Muscle of back (tissue), 11 donors: ENCODE data around the gene LRRN2. TPM values are rescaled to one million over a fixed set of nuclear protein-coding genes. Genes with fewer than 3 reads are reported as not detected.
"Not testable (repeated sequence)": the region's sequence is repeated elsewhere in the genome, so short reads cannot be mapped to it uniquely, and the experiment has no call there.

Experiments
- DNase-seq, 3 donors: peaks; one replicate each; pipeline versions ENCODE4 v3.0.0 to v3.0.0-alpha.2; 2013
- polyA plus RNA-seq, 10 donors: library from polyadenylated mRNA; unstranded; fragments of 120-200 nt; gene quantifications; one replicate each; pipeline ENCODE4 v1.2.1, GENCODE V29; 2013; ENCODE audit not compliant: insufficient read length in 10 of 10

The LRRN2 gene
- polyA plus RNA-seq, 10 donors, result 4.3 to 10.4 (median 8.1) TPM

- DNase-seq, result no peak
Observed at GRCh38 chr1:204577794-204578478, 107.6 kb downstream of the LRRN2 start.

GRCh38 chr1:204576422-204576821 lies 109.1 kb downstream of the LRRN2 start:
- no peak for DNase-seq

GRCh38 chr1:204575221-204576190 lies 110.0 kb downstream of the LRRN2 start:
- no peak for DNase-seq

DNA sequence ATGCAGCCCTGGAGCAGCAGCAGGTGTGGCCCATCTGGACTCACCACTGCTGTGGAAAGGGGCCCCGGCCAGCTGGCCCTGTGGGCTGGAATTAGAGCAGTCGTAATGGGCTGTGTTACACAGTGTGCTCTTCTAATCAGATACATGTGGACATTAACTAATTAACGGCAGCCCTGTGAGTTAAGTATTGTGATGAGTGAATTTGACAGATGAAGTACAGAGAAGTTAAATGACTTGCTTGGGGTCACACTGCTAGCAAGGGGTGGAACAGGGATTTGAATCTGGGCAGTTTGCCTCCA lies 110.7 kb downstream of the LRRN2 start:
- peak in 1 of 3 donors; percentile 74 for DNase-seq

- no peak for DNase-seq
Observed at GRCh38 chr1:204574016-204574864, 111.3 kb downstream of the LRRN2 start.

DNA sequence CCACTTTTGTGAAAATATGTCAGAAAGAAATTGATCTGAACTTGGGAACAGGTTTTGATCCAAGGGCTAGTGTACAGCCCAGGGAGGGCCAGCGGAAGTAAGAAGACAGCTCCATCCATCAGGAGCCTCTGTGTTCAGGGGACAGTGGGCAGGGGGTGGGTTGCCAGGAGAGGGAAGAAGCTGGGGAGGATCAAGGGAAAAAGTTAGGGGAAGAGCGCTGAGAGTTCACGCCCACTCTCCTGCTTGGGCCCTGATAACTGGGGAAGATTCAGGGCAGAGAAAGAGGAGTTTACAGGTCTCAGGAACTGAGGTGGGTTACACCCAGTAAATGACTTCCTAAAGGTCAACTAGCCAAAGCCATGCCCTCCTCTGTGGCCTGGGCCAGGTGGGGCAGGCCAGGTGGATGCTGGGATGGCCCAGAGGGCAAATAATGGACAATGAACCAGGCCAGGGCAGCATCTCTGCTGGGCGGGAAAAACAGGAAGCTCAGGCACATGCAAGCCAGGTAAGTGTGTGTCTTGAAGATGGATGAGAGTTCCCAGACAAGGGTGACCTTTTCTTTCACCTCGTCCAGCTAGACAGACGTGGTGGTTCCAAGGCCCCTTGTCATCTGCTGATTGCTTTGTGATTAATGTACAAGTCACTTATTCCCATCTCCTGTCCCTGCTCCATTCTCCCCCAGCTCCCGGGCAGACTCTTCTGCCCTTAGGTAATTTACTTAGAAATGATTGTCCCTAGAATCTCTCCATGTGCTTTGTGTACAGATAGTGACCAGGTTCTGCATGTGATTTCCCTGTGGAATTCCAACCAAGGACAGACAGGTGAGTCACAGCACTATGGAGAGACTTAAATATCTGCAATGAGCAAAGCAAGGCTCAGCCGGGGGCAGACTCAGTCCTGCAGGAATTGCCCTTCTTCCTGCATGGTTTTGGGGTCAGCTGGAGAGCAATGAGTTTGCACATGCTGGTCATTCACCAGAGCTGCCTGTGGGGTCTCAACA lies 112.3 kb downstream of the LRRN2 start:
- DNase-seq, result no peak

- no peak for DNase-seq
Observed at GRCh38 chr1:204571631-204572030, 113.9 kb downstream of the LRRN2 start.

DNA sequence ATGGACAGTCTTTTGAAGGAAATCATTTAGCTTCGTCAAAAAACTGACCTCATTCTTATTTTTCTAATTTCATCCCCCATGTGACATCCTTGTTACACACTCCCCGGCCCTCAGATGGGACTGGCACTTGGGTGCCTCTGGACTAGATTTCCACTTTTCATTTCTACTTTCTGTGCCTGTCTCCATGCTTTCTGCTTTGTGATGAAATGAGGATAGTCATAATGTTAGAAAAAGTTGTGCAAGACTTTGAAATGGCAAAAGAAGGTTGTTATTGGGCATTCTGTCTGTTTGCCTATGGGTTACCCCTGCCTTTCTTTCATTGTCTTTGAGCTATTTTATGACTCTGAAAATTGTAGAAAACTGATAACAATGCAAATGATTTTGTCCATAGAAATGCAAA lies 114.4 kb downstream of the LRRN2 start:
- no peak for DNase-seq

- DNase-seq, result not testable (repeated sequence)
Observed at GRCh38 chr1:204570021-204570420, 115.5 kb downstream of the LRRN2 start.

DNA sequence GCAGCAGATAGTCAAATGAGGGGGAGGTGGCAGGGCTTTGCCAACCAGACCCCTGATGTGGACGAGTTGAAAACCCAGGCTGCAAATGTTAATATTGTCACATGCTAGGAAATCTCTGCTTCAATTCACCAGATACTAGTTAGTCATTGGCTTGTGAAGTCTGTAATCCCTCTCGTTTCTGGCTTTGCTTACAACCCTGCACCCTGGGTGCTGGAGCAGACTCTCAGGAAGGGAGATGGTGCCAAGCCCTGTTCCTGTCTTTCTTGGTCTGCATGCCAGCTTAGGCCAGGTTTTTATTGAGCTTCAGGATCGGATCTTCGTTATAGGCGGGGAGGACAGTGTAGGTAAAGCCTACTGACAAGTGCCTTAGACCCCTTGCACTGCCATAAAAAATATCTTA lies 116.1 kb downstream of the LRRN2 start:
- DNase-seq, result no peak

GRCh38 chr1:204568576-204569315 lies 116.8 kb downstream of the LRRN2 start:
- no peak for DNase-seq

Other genes starting within 250 kb of the LRRN2 start
- gene PIK3C2B, start 190.9 kb downstream of the LRRN2 start, polyA plus RNA-seq, result 10 to 100 TPM; 20.5 to 36.7 (median 29.0) TPM
- 10 to 100 TPM; 11.2 to 55.5 (median 22.1) TPM for gene MDM4, start 169.3 kb downstream of the LRRN2 start, polyA plus RNA-seq
- gene NFASC, start 185.1 kb upstream of the LRRN2 start, polyA plus RNA-seq, result 1 to 10 TPM in 6 of 10 donors, under 1 TPM in 4; 0.71 to 3.5 (median 1.1) TPM